Astrocyte (in vitro differentiated cells and primary cell): Measurements from ENCODE around the gene SDHAF3.

Experiments used
- CTCF ChIP-seq: IDR thresholded peaks from 2 replicates; pipeline ENCODE4 v1.5.1; 2011; ENCODE audit warnings: low read depth, mild to moderate bottlenecking, inconsistent platforms, low read length, moderate library complexity; ENCODE audit not compliant: insufficient read depth
- EZH2 ChIP-seq: IDR thresholded peaks from 2 replicates; pipeline ENCODE4 v1.6.1; 2012; ENCODE audit warnings: mild to moderate bottlenecking, low read length, inconsistent platforms; ENCODE audit not compliant: insufficient read depth

GRCh38 chr7:97226541-97226940 is 109.0 kb downstream of the SDHAF3 start:
- TF ChIP-seq CTCF (no peak), EZH2 (no peak)
